Measurements from ENCODE around the gene PSMB11. TPM values are rescaled to one million over a fixed set of nuclear protein-coding genes. Genes with fewer than 3 reads are reported as not detected.

Gene PSMB11
- total RNA-seq, 1 experiment from 2014 or later: not detected

GRCh38 chr14:23069413-23069806, 27.4 kb downstream of the PSMB11 start:
- H3K4me3 ChIP-seq: no peak overlapping the region
- DNase-seq: no peak
- H3K27me3 ChIP-seq: no peaks in the 10 kb centered on the region
- peaks cover 15% of the 10 kb centered on the region for H3K4me1 ChIP-seq
- H3K27ac ChIP-seq: no peak overlapping the region
- peaks cover 52% of the 10 kb centered on the region for H3K36me3 ChIP-seq
- H3K9me3 ChIP-seq (replicated peaks): no peaks in the 10 kb centered on the region

GRCh38 chr14:23070262-23071129, 28.5 kb downstream of the PSMB11 start:
- H3K4me3 ChIP-seq: peak overlapping the region; percentile 84
- H3K27me3 ChIP-seq: no peaks in the 10 kb centered on the region
- H3K27ac ChIP-seq: peak overlapping the region; percentile 70
- H3K36me3 ChIP-seq: peaks cover 51% of the 10 kb centered on the region
- peaks cover 15% of the 10 kb centered on the region for H3K4me1 ChIP-seq
- no peak for DNase-seq
- H3K9me3 ChIP-seq (replicated peaks): no peaks in the 10 kb centered on the region

GRCh38 chr14:23071244-23071920, 29.4 kb downstream of the PSMB11 start:
- Histone ChIP-seq H3K27ac (peak overlapping the region; percentile 70), H3K36me3 (peaks cover 50% of the 10 kb centered on the region), H3K9me3 (replicated peaks) (no peaks in the 10 kb centered on the region), H3K4me1 (peaks cover 15% of the 10 kb centered on the region), H3K4me3 (peak overlapping the region; percentile 84), H3K27me3 (no peaks in the 10 kb centered on the region)
- DNase-seq: peak; percentile 94 to 95

GRCh38 chr14:23071921-23072539, 30.0 kb downstream of the PSMB11 start:
- peak overlapping the region; percentile 70; the same call in 1 of the 2 replicates for H3K27ac ChIP-seq
- no peaks in the 10 kb centered on the region for H3K27me3 ChIP-seq
- DNase-seq: no peak
- H3K4me3 ChIP-seq: peak overlapping the region; percentile 84
- H3K9me3 ChIP-seq (replicated peaks): no peaks in the 10 kb centered on the region
- H3K4me1 ChIP-seq: peaks cover 15% of the 10 kb centered on the region
- peaks cover 50% of the 10 kb centered on the region for H3K36me3 ChIP-seq

- Histone ChIP-seq H3K4me3 (no peak overlapping the region), H3K9me3 (replicated peaks) (no peaks in the 10 kb centered on the region), H3K4me1 (peaks cover 12% of the 10 kb centered on the region), H3K27me3 (no peaks in the 10 kb centered on the region), H3K27ac (no peak overlapping the region), H3K36me3 (peaks cover 59% of the 10 kb centered on the region)
- no peak for DNase-seq
Measured at GRCh38 chr14:23074906-23075305, 32.9 kb downstream of the PSMB11 start.

- Histone ChIP-seq H3K4me1 (peaks cover 8% of the 10 kb centered on the region), H3K4me3 (no peak overlapping the region), H3K9me3 (replicated peaks) (no peaks in the 10 kb centered on the region), H3K27ac (no peak overlapping the region), H3K36me3 (peaks cover 79% of the 10 kb centered on the region), H3K27me3 (no peaks in the 10 kb centered on the region)
- peak in 1 of 2 experiments; percentile 65 for DNase-seq
Measured at GRCh38 chr14:23076785-23077408, 34.9 kb downstream of the PSMB11 start.

GRCh38 chr14:23077962-23078361, 36.0 kb downstream of the PSMB11 start:
- H3K4me3 ChIP-seq: no peak overlapping the region
- H3K4me1 ChIP-seq: no peaks in the 10 kb centered on the region
- no peaks in the 10 kb centered on the region for H3K27me3 ChIP-seq
- H3K9me3 ChIP-seq (replicated peaks): no peaks in the 10 kb centered on the region
- H3K36me3 ChIP-seq: peaks cover 79% of the 10 kb centered on the region
- H3K27ac ChIP-seq: no peak overlapping the region
- no peak for DNase-seq

- no peaks in the 10 kb centered on the region for H3K27me3 ChIP-seq
- H3K4me3 ChIP-seq: no peak overlapping the region
- no peaks in the 10 kb centered on the region for H3K9me3 ChIP-seq (replicated peaks)
- no peaks in the 10 kb centered on the region for H3K4me1 ChIP-seq
- peaks cover 80% of the 10 kb centered on the region for H3K36me3 ChIP-seq
- DNase-seq: no peak
- no peak overlapping the region for H3K27ac ChIP-seq
Measured at GRCh38 chr14:23078692-23079116, 36.7 kb downstream of the PSMB11 start.

- Histone ChIP-seq H3K9me3 (replicated peaks) (no peaks in the 10 kb centered on the region), H3K4me3 (no peak overlapping the region), H3K27ac (no peak overlapping the region), H3K36me3 (peaks cover 83% of the 10 kb centered on the region), H3K4me1 (no peaks in the 10 kb centered on the region), H3K27me3 (no peaks in the 10 kb centered on the region)
- no peak for DNase-seq
Measured at GRCh38 chr14:23079716-23080115, 37.7 kb downstream of the PSMB11 start.

- H3K36me3 ChIP-seq: peaks cover 81% of the 10 kb centered on the region
- no peaks in the 10 kb centered on the region for H3K27me3 ChIP-seq
- H3K27ac ChIP-seq: no peak overlapping the region
- H3K4me1 ChIP-seq: no peaks in the 10 kb centered on the region
- H3K9me3 ChIP-seq (replicated peaks): no peaks in the 10 kb centered on the region
- no peak for DNase-seq
- no peak overlapping the region for H3K4me3 ChIP-seq
Measured at GRCh38 chr14:23080474-23080873, 38.5 kb downstream of the PSMB11 start.

- Histone ChIP-seq H3K4me1 (no peaks in the 10 kb centered on the region), H3K36me3 (peaks cover 78% of the 10 kb centered on the region), H3K27ac (no peak overlapping the region), H3K27me3 (no peaks in the 10 kb centered on the region), H3K9me3 (replicated peaks) (no peaks in the 10 kb centered on the region), H3K4me3 (no peak overlapping the region)
- DNase-seq: no peak
Measured at GRCh38 chr14:23085458-23085857, 43.4 kb downstream of the PSMB11 start.

- peaks cover 70% of the 10 kb centered on the region for H3K36me3 ChIP-seq
Measured at GRCh38 chr14:23086565-23086964, 44.6 kb downstream of the PSMB11 start.

GRCh38 chr14:23089498-23090253, 47.7 kb downstream of the PSMB11 start:
- no peak overlapping the region for H3K4me3 ChIP-seq
- H3K27ac ChIP-seq: no peak overlapping the region
- H3K36me3 ChIP-seq: peaks cover 64% of the 10 kb centered on the region
- no peak for DNase-seq
- H3K4me1 ChIP-seq: peaks cover 2% of the 10 kb centered on the region; the same call in 1 of the 2 replicates
- H3K9me3 ChIP-seq (replicated peaks): no peaks in the 10 kb centered on the region
- H3K27me3 ChIP-seq: no peaks in the 10 kb centered on the region

More at GRCh38 chr14:23086565-23086964, 44.6 kb downstream of the PSMB11 start:
- Histone ChIP-seq H3K4me3 (no peak overlapping the region), H3K9me3 (replicated peaks) (no peaks in the 10 kb centered on the region), H3K27ac (no peak overlapping the region), H3K4me1 (no peaks in the 10 kb centered on the region), H3K27me3 (no peaks in the 10 kb centered on the region)
- DNase-seq: no peak

GRCh38 chr14:23090254-23090636, 48.2 kb downstream of the PSMB11 start:
- no peak overlapping the region for H3K4me3 ChIP-seq

More at GRCh38 chr14:23090254-23090636, 48.2 kb downstream of the PSMB11 start:
- H3K9me3 ChIP-seq (replicated peaks): no peaks in the 10 kb centered on the region
- H3K4me1 ChIP-seq: peaks cover 2% of the 10 kb centered on the region; the same call in 1 of the 2 replicates
- H3K27me3 ChIP-seq: no peaks in the 10 kb centered on the region
- H3K27ac ChIP-seq: no peak overlapping the region
- DNase-seq: no peak
- H3K36me3 ChIP-seq: peaks cover 62% of the 10 kb centered on the region

Measured in SJCRH30 (cell line).